ENCODE results near the gene SLC35A1.

Gene SLC35A1

GRCh38 chr6:87534377-87535047, 61.7 kb downstream of the SLC35A1 start:
- no peak for DNase-seq

- DNase-seq, result no peak
These were observed 65.9 kb downstream of the SLC35A1 start for GRCh38 chr6:87538510-87539260.

- no peak for DNase-seq
These were observed 66.8 kb downstream of the SLC35A1 start for GRCh38 chr6:87539554-87539953.

- no peak for DNase-seq
These were observed 67.8 kb downstream of the SLC35A1 start for GRCh38 chr6:87540539-87540938.

GRCh38 chr6:87541041-87541440, 68.3 kb downstream of the SLC35A1 start:
- DNase-seq, result no peak

DNA sequence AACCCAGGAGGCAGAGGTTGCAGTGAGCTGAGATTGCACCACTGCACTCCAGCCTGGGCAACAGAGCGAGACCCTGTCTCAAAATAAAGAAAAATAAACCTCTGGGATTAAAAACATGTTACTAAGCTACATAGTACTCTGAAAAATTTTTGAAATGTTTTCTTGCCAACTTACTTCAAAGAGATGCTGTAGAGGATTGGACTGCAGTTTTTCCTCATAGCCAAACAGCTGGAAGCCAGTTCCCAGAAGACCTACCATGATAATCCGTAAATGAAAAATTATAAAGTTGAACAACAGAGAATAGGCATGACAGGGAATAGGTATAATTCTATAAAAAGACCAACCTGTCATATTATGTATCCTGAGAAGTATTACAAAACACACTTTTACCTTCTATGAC, 69.0 kb downstream of the SLC35A1 start:
- DNase-seq, result no peak

GRCh38 chr6:87543696-87544473, 71.1 kb downstream of the SLC35A1 start:
- DNase-seq, result no peak

- no peak for DNase-seq
These were observed 71.6 kb downstream of the SLC35A1 start for GRCh38 chr6:87544474-87544735.

DNA sequence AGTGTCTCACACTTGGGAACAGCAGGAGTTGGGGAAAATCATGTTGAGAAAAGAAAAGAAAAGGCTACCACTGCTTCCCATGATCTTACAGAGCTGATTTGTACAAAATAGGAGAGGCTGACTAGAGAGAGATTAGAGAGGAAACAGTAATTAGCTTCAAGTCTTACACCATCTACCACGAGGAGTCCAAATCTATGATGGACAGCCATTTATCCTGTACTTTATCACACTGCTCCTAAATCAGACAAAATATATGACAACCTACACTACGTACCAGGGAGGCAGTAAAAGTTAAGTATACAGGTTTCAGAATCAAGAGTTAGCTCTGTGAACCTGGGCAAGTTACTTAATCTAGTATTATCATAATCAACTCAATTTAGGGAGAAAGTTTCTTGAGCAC, 79.0 kb downstream of the SLC35A1 start:
- no peak for DNase-seq

DNA sequence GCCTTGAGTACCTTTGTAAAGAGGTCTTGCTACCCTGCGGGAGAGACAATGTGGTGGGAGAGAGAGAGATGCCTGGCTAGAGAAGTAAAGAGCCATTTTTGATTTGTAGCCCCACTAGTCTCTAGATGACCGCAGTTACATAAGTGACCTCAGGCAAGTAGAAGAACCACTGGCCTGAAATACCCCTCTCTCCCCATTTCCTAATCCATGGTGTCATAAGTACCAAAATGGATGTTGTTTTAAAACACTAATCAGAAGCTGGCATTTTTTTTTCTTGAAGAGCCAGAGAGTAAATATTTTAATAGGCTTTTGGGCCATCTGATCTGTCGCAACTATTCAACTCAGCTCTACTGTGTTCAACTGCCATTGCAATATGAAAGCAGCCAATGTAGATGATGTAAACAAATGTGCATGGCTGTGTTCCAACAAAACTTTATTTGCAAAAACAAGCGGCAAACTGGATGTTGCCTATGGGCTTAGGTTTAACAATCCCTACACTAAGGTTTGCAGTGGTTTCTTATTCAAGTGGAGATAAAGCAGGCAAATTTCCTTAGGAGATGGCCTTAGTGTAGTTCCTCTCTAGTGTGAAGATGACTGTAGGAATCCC, 80.5 kb downstream of the SLC35A1 start:
- DNase-seq, result no peak

DNA sequence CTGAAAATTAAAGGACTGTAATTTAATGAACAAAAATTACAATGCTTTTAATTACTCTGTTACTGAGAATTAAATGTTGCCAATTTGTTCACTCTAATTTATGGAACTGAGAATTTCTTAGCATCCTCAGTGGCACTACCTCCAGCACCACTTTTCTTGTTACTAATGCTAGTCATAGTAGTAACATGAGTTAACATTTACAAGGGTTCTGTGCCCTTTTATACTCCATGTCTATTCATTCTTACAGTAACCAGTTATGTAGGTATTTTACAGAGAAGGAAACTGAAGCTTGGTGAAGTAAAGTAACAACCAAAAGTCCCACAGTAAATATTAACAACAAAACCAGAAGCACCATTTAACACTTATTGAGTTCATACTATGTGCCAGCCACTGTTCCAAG, 82.7 kb downstream of the SLC35A1 start:
- DNase-seq, result no peak

- DNase-seq, result no peak
These were observed 85.7 kb downstream of the SLC35A1 start for GRCh38 chr6:87558446-87558845.

DNA sequence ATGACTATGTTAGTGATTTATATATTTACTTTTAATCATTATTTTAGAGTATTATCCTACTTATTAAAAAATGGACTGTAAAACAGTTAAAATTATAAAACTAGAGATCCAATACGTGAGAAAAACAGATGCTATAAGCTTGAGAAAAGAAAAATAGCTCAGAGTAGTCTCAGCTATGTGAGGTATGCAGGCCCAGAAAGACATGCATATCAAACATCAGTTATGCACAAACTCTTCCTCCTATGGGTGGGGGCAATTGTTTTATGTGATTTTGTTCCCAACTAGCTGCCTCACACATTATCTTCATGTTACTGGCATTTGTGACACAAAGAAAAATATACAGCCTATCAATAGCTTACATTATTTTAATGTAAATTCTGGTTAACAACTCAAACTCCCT, 88.2 kb downstream of the SLC35A1 start:
- no peak for DNase-seq
